Right lobe of liver (tissue), 6 donors: ENCODE measurements around the gene ABL1. TPM values are rescaled to one million over a fixed set of nuclear protein-coding genes. Genes with fewer than 3 reads are reported as not detected.
"Not testable (repeated sequence)": the region's sequence is repeated elsewhere in the genome, so short reads cannot be mapped to it uniquely, and the experiment has no call there.

ENCODE experiments used
- ATAC-seq, 4 donors: fragments of 200-7000 bp; cut with Tn5 transposase; one replicate each; pipeline ENCODE4 v1.9.1; 2020; ENCODE audit warnings: mild to moderate bottlenecking in 4 of 4, moderate library complexity in 4 of 4
- DNase-seq, 3 donors: peaks; one replicate each; pipeline ENCODE4 v3.0.0-alpha.2; 2020
- H3K27ac ChIP-seq, 3 donors: fragments of 200-600 bp; one replicate each; pipeline ENCODE4 v1.8.0; 2022
- H3K27me3 ChIP-seq, 2 donors: fragments of 200-600 bp; one replicate each; pipeline ENCODE4 v1.8.0; 2022
- H3K36me3 ChIP-seq, 4 donors: fragments of 200-600 bp; sonication (generic) in 1 of 4; one replicate each; pipeline versions ENCODE4 v1.5.1 to v1.8.0; 2017 to 2022; ENCODE audit warnings: control low read depth in 1 of 4
- H3K4me1 ChIP-seq, 4 donors: fragments of 200-600 bp; sonication (generic) in 1 of 4; one replicate each; pipeline versions ENCODE4 v1.5.1 to v1.8.0; 2017 to 2022; ENCODE audit warnings: control low read depth in 1 of 4
- H3K4me3 ChIP-seq, 3 donors: fragments of 200-600 bp; one replicate each; pipeline ENCODE4 v1.8.0; 2022
- H3K9me3 ChIP-seq, 4 donors: fragments of 200-600 bp; sonication (generic) in 1 of 4; one replicate each; pipeline versions ENCODE4 v1.5.1 to v1.8.0; 2017 to 2022; ENCODE audit warnings: control low read depth in 1 of 4
- CTCF ChIP-seq, 4 donors: fragments of 200-600 bp in 3 of 4; fragments of 450-650 bp in 1 of 4; IDR thresholded peaks; one replicate each; pipeline versions ENCODE4 v1.5.1 to v1.8.0; 2016 to 2022; ENCODE audit warnings: antibody characterized with exemption in 4 of 4, mild to moderate bottlenecking in 2 of 4
- POLR2A ChIP-seq: fragments of 450-650 bp; IDR thresholded peaks from one replicate; pipeline ENCODE4 v1.6.1; 2017; ENCODE audit warnings: antibody characterized with exemption, mild to moderate bottlenecking
- WGBS: methylation state at CpG from one replicate; pipeline ENCODE4 v1.1.6; 2018; ENCODE audit warnings: low coverage, low lambda C conversion rate; ENCODE audit not compliant: insufficient coverage; ENCODE audit errors: missing lambda C conversion rate; 5-methylcytosine and 5-hydroxymethylcytosine counted together
- intact Hi-C, 2 donors: fragments of 100-400 bp; cut with DNase I; formaldehyde crosslinking; loops; one replicate each; pipeline versions ENCODE4 v1.11.2 to v1.14.1; 2022
- total RNA-seq, 6 experiments: library from RNA; depleted of rRNA in 2 of 6; stranded (reverse); fragments of >200 nt in 2 of 6; fragmentation: NEBNext Ultra II Directional in 3 of 6; extraction: Animal tissue kit (Norgen Biotek cat#: 25700) in 3 of 6; gene quantifications; one replicate each; pipeline versions ENCODE4 v1.1.0 to v1.2.4, GENCODE V29; 2016 to 2023
- donor health status: DM: no; HTN: yes; CAD: no.
- donor health status: DM: no; HTN: no; CAD: no.
- donor health status: DM: no; HTN: no; CAD: no.
- donor health status: DM: no; HTN: yes; CAD: no.
- donor health status: DM: no; HTN: yes; CAD: no.

The ABL1 gene
- total RNA-seq, 6 experiments from 2014 or later = 17.0 to 25.8 (median 18.8) TPM

GRCh38 chr9:130908146-130908877, 73.3 kb downstream of the ABL1 start:
- TF ChIP-seq CTCF (IDR thresholded peaks at IDR 0.05) (no peak), POLR2A (no peak)
- no peak for ATAC-seq
- Histone ChIP-seq H3K4me3 (no peak overlapping the region), H3K4me1 (no peaks in the 10 kb centered on the region), H3K27me3 (no peaks in the 10 kb centered on the region), H3K27ac (no peak overlapping the region), H3K36me3 (no peaks in the 10 kb centered on the region), H3K9me3 (no peaks in the 10 kb centered on the region)
- intact Hi-C loops = no loop called here
- 47% methylated on average over 6 of the region's 22 CpGs for WGBS
- no peak for DNase-seq

GRCh38 chr9:130908878-130909355, 73.9 kb downstream of the ABL1 start:
- ATAC-seq = no peak

GRCh38 chr9:130910041-130910440, 75.0 kb downstream of the ABL1 start:
- WGBS = no CpG with 5 or more reads among the region's 27 CpGs
- H3K36me3 ChIP-seq, H3K4me3 ChIP-seq, intact Hi-C loops, H3K4me1 ChIP-seq, H3K27me3 ChIP-seq, ATAC-seq, H3K27ac ChIP-seq, H3K9me3 ChIP-seq, DNase-seq: not testable (repeated sequence)

More at GRCh38 chr9:130908878-130909355, 73.9 kb downstream of the ABL1 start:
- 62% methylated on average over 6 of the region's 19 CpGs for WGBS
- no peaks in the 10 kb centered on the region for H3K27me3 ChIP-seq
- no peak overlapping the region for H3K27ac ChIP-seq
- no peak for TF ChIP-seq CTCF (IDR thresholded peaks at IDR 0.05)
- intact Hi-C loops = no loop called here
- H3K9me3 ChIP-seq = no peaks in the 10 kb centered on the region
- H3K4me1 ChIP-seq = no peaks in the 10 kb centered on the region
- no peaks in the 10 kb centered on the region for H3K36me3 ChIP-seq
- DNase-seq = no peak
- no peak overlapping the region for H3K4me3 ChIP-seq

GRCh38 chr9:130910670-130911069, 75.6 kb downstream of the ABL1 start:
- H3K9me3 ChIP-seq, intact Hi-C loops, H3K4me1 ChIP-seq, H3K36me3 ChIP-seq, H3K4me3 ChIP-seq, H3K27ac ChIP-seq, DNase-seq, H3K27me3 ChIP-seq, ATAC-seq: not testable (repeated sequence)
- 50% methylated on average over 1 of the region's 1 CpG for WGBS

- intact Hi-C loops = no loop called here
- Histone ChIP-seq H3K4me1 (no peaks in the 10 kb centered on the region), H3K27me3 (no peaks in the 10 kb centered on the region), H3K27ac (no peak overlapping the region), H3K36me3 (no peaks in the 10 kb centered on the region), H3K9me3 (no peaks in the 10 kb centered on the region), H3K4me3 (no peak overlapping the region)
- 64% methylated on average over 7 of the region's 26 CpGs for WGBS
- ATAC-seq (peak in 1 of 4 donors; percentile 13), DNase-seq (no peak)
- TF ChIP-seq POLR2A = no peak
- no peak for TF ChIP-seq CTCF (IDR thresholded peaks at IDR 0.05)
These were observed 76.4 kb downstream of the ABL1 start for GRCh38 chr9:130911254-130912049.
